Endothelial cell of hepatic sinusoid (primary cell): ENCODE results near the gene PACSIN1.

Experiments used
- in situ Hi-C: cut with HindIII; loops from 2 replicates; pipeline ENCODE4 v1.10.0; 2017; ENCODE audit warnings: low sequenced_read_pairs

PACSIN1 gene

DNA sequence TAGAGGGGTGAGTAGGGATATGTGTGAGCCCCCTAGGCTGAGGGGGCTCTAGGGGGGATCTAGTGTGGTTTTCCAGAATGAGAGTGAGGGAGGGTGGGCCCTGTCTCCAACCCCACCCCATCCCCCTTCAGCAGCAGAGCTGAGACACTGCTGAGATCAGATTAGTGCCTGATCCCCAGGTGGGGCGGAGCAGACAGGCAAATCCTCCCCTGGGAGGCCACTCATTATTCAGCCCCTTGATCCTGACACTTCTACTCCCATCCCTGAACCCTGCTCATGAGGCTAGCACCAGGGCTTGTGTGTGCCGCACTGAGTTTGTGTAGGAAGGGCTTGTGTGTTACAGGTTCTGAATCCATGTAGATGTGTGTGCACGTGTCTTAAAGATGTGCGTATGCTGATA, 47.8 kb downstream of the PACSIN1 start:
- in situ Hi-C loops, result loop anchor here (5.0 kb wide), 1 partner anchor 66 kb away; no protein-coding TSS in a partner anchor

DNA sequence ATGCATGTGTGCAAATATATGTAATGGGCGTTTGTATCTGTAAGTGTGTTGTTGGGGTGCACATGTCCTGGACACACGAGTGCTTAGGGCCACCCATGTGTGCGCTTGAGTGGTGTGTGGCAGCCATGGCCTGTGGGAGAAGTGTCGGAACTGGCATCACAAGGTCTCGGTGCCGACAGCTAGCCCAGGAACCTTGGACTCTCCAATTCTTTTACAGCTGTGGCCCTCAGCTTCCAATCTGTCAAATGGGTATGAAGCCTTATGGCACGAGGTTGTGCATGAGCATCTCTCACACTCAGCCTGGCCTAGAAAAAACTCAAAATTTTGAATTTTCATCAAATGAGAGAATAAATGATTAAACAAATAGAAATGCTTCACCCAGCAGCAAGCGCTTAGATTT, 48.2 kb downstream of the PACSIN1 start:
- in situ Hi-C loops, result loop anchor here (5.0 kb wide), 1 partner anchor 67 kb away; no protein-coding TSS in a partner anchor

DNA sequence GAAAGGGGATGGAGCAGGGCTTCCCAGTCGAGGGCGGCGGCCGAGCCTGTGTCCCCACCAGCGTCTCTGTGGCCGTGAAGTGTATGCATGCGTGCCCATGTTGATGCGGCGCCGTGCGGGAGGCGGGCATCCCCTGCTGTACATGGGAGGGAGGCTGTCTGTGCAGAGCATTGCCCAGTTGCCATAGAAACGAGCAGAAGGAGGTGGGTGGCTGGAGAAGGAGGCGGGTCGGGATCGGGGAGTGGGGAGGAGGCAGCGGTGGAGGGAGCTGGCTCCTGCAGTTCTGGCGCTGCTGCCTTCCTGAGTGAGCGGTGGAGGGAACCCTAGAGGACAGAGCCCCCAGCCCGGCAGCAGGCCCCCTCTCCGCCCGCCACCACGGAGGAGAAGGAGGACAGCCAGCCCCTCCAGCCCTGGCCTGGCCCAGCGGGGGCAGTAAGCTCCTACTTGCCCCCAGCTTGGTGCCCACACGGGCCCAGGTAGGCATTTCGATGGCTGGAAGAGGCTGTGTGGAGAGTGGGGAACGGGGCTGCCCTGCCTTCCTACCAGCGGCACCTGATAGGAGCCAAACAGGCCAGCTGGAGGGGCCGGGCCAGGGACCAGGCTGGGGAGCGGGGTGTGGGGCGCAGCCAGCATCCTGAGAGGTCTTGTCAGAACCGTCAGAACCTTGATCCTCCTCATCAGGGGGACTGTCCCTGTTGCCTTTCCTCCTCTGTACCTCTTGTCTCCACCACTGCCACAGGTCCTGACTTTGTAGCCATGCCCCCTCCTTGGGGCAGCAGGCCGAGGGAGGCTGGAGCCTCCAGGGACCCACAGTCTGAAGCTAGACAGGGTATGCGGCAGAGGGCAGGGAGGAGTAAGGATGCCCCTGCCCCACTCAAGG, 49.0 kb downstream of the PACSIN1 start:
- in situ Hi-C loops, result loop anchor here (5.0 kb wide), 1 partner anchor 68 kb away; no protein-coding TSS in a partner anchor

DNA sequence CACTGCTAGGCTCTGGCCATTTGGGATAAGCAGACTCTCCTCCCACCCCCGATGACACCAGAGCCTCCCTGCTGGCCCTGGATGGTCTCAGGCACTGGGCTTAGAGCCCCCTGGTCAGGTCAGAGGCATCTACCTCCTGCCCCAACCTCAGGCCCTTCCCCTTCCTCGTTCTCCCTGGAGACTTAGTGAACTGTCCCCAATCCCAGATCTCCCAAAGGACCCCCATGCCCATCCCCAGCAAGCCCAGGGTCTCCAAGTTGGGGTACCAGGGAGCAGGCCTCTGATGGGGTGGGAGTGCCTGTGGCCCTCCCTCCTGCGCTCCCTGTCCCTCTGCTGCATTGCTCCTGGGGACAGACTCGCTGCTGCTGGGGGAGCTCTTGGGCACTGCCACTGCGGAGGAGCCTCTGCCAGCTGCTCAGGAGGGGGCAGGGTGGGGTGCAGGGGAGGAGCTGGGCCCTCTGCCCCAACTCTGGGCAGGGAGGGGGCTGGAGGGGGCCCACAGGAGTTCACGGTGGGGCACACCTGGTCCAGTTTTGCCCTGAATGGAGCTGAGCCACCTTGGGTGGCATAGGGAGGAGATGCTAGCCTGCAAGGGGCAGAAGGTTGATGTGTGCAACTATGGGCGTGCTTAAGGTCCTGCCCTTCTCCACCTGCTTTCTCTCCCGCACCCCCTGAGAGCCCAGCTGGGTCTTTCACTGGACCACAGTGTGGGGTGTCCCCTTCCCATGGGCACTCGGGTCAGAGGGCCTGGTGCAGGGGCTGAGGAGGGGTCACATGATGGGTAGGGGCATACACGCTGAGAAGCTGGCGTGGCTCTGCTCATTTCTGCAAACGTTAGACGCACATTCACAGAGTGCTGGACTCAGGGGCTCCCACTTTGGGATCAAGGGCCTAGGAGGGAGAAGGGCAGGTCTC, 49.9 kb downstream of the PACSIN1 start:
- in situ Hi-C loops, result no loop called here

DNA sequence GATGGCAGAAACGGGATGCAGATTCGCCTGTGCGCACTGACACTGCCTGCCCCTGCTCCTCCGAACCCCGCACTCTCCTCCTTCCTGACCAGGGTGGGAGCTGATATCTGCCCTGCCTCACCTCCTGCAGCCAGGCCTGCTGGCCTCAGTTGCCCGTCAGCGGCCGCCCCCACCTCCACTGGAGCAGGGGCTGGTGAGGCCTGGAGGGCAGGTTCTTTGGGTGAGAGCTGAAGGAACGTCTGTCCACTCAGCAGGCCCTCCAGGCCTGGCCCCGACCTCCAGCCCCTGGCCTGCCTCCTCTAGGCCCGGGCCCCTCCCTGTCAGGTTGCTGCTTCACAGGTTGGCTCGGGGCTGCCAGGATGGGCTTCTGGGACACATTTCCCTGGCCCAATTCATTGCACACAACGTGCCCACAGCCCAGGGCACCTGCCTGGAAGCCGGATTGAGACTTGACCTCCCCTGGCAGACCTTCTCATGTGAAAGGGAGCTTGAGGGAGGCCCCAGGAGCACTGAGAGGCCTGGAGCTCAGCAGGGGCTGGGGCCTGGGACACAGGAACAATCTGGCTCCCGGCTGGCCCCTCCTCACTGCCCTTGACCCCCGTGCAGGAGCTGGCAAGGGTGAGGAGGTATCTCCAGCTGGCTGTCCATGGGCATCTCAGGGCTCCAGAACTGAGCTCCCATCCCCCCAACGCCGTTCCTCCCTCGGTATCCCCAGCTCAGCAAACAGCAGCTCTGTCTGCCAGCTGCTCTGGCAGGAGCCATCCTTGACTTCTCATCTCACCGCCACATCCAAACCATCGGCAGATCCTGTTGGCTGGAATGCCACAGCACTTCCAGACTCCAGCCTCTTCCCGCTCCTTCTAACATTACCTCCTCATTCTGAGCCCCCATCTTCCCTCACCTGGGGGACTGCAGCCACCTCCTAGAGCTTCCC, 50.8 kb downstream of the PACSIN1 start:
- in situ Hi-C loops, result no loop called here

DNA sequence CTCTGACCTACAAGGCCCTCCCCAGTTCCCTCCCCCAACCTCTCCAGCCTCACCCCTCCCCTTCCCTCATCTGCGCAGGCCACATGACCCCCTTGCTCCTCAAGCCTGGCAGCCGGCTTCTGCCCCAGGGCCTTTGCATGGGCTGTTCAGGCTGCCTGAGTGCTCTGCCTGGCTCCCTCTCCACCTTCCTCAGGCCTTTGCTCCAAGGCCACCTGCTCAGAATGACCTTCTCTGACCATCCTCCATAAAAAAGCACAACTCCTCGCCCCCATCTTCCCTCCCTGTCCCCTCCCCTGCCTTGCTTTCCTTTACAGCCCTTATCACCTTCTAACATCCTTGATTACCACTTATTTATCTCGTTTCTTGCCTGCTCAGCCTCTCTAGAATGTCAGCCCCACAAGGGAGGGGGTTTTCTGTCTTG, 51.6 kb downstream of the PACSIN1 start:
- in situ Hi-C loops, result no loop called here

DNA sequence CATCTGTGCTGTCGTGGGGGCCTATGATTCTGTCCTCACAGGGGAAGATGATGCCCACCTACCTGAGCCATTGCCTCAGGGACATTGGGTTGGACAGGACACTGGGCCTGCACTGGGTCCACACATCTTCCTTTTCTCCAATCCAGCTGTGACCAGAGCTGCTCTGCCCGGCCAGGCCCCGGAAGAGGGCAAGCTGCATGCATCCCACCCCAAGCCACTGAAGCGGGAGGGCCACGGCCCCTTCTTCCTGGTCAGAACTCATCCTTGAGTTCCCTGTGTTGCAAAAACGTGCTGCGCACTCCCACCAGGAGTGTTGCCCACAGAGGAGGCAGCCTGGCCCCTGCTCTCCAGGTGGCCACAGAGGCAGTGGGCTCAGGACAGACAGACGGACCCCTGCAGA, 52.1 kb downstream of the PACSIN1 start:
- in situ Hi-C loops, result no loop called here

DNA sequence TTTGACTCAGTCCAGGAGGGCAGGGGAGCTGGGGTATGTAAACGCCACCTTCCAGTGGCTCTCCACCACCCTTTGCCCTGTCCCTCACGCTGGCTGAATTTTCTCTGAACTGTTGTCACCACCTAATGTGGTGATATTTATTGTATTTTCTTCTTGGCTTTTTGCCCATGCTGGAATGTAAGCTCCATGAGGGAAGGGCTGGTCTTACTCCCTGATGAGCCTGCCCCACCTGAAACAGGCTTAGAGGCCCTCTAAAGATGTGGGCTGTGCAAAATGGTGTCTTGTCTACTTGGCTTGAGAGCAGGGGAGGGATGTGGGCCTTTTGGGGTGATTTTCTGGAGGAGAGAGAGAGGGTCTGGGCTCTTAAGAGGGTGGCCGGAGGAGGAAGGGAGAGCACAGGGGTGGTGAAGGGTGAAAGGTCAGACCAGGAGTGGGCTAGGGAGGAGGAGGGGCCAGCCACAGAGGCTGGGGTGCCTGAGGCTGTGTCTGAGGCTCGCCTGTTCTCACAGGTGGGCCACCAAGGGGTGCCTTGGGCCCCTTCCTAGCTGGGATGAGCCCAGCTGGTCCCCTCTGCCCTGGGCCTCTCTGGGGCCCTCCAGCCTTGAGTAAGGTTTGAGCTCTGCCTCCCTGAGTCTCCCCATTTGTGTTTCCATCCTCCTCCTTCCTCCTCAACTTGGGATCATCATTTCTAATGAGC, 52.9 kb downstream of the PACSIN1 start:
- in situ Hi-C loops, result no loop called here

DNA sequence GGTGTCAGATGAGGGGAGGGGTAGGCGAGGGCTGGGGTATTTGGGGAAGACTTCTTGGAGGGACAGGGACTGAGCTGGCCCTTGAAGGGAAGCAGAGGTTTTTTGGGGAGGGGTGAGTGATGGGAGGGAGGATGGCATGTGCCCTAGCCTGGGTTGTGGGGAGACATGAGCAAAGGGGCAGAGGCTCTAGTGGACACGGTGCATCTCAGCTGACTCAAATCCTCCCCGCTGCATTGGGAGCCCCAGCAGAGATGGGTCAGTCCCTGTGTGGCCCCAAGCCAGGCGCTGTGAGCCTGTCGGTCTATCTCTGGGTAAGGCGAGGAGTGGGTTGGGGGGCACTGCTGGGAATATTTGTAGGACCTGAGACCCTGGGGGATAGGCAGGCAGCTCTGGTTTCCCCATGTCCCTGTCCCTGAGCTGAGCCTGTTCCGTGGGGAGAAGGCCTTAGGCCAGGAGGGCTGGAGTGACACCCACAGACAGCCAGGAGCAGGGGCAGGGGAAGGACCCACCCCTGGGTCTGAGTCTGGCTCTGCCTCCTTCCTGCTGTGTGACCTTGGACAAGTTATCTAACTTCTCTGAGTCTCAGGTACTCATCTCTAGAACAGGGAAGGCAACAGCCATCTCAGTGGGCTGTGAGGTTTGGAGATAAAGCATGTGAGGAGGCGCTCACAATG, 54.2 kb downstream of the PACSIN1 start:
- in situ Hi-C loops, result no loop called here

DNA sequence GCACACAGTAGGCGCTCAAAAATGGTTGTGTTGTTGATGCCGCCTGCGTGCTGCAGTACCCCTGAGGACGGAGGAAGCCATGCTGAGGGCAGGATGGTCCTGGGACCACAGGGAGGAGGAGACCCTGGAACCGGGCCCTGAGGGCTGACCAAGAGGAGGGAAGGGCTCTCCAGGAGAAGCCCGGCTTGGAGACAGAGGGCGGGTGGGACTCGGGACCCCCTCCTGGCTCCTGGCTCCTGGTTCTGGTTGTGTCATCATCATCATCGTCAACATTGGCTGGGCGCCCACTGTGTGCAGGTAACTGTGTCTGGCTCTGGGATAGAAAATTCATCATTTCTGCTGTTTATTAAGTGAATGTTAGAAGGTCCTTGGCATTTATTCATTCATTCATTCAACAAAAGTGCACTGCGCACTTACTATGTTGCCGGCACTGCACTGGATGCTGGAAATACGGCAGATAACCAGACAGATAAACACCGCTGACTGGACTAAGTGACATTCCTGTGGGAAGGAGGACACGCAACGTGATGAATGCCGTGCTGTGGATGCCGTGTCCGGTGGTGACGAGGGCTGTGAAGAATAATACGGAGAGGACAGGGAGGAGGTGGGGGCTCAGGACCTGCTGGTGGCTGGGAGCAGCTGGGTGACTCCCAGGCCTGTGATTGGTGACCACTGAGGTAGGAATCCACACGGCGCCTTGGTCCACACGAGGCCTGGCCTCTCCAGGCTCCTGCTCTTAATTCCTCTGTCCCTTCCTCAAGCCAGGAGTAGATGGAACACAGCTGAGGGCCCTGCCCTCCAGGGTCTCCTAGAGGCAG, 55.0 kb downstream of the PACSIN1 start:
- in situ Hi-C loops, result no loop called here

DNA sequence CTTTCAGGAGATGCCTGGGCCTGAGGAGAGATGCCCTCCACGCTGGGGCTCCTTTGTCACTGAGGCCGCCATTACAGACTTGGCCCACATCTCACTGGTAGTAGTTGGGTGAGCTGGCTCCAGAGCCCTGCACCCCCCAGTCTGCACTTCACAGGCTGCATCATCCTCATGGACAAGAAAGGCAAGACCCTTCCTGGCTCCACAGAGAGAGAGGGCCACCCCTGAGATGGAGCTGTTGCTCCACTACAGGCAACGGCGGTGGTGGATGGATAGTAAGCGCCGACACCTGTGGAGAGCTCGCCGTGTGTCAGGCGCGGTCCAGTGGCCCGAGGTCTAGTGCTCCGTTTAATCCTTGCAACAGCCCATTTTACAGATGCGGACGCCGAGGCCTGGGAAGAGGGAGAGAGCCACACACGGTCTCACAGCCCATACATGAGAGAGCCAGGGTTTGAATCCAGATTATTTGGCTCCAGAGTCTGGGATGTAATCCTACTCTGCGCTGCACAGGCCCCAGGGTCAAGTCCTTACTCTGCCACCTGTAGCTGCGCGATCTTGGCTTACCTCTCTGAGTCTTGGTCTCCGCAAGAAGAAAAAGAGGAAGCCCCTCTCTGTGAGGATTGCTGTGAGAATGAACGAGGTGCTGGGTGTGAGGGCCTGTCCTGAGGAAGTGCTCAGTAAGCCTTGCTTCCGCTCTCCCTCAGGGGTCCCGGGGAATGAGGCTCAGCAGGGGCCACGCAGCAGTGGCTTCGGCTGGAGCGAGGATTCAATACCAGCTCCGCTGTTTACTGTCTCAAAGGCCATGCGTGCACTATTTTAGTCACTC, 55.8 kb downstream of the PACSIN1 start:
- in situ Hi-C loops, result no loop called here

DNA sequence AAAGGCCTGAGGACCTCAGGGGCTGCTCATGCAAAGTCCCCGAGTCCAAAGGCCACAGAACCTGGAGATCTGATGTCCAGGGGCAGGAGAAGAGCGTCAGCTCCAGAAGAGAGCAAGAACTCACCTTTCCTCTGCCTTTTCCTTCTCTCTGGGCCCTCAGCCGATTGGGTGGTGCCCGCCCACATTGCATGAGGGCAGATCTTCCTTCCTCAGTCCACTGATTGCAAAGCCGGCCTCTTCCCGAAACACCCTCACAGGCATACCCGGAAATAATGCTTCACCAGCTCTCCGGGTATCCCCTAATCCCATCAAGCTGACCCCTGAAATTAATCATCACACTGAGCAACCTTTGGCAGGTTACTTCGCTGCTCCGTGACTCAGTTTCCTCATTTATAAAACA, 56.9 kb downstream of the PACSIN1 start:
- in situ Hi-C loops, result no loop called here

DNA sequence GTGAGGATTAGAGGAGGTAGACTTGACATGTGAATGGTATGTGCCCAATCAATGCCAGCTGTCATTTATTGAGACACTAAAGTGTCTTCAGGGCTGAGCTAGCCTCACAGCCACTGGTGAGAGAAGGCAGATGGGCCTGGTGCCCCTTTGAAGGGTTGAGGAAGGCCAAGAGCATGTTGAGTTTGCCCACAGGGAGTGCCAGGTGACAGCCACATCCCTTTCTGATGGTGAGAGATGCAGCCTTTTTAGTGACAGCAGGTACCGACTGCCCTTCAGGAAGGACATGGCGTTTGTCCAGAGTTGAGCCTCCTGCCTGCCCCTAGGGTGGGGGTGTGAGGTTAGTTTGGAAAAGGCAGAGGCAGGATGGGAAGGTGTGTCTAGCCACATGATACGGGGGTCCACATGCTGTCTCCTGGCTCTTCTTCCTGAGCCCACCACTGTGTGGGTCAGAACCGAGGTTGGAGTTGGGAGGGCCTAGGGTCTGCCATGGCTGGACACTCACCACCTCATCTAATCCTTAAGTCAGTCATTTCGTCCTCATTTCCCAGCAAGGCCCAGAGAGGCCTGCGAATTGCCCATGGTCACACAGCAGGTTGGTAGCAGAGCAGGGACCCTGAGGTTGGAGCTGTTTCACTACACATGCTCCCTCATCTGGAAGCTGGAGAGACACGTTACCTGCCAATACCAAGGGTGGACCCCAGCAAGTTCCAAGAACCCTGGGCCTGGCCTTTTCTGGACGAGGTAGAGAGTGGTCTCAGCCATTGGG, 57.7 kb downstream of the PACSIN1 start:
- in situ Hi-C loops, result no loop called here

DNA sequence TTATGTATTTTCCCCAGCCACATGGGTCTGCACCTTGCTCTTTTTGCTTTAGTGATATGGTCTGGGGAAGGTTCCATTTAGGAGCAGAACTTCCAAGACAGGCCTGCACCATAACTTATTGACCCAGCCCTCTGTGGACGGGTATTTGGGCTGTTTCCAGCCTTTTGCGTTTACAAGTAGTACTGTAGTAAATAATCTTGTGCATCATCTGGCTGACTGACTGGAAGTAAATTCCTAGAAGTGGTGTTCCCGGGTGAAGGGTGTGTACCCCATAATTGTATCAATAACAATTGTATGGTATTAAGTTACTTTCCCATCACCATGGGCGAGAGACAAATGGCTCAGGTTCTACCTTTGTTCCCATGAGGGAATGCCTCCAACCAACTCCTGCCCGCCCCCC, 58.6 kb downstream of the PACSIN1 start:
- in situ Hi-C loops, result no loop called here

DNA sequence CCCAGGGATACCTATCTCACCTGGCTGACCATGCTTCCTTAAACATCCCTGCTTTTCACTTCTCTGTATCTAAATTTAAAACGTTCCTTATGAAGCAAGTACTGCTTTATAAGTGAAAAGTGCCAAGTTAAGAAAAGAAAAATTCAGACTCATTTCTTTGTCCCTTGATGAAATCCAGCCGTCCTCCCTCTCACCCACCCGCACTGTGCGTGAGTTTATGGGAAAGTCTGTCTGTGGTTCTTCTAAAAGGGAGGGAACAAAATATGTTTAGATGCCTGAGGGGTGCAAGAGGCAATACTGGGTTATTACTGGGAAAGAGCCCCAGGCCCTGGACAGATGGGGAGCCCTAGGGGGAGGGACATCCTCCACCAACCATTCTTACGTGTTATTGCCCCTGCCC, 59.1 kb downstream of the PACSIN1 start:
- in situ Hi-C loops, result no loop called here

DNA sequence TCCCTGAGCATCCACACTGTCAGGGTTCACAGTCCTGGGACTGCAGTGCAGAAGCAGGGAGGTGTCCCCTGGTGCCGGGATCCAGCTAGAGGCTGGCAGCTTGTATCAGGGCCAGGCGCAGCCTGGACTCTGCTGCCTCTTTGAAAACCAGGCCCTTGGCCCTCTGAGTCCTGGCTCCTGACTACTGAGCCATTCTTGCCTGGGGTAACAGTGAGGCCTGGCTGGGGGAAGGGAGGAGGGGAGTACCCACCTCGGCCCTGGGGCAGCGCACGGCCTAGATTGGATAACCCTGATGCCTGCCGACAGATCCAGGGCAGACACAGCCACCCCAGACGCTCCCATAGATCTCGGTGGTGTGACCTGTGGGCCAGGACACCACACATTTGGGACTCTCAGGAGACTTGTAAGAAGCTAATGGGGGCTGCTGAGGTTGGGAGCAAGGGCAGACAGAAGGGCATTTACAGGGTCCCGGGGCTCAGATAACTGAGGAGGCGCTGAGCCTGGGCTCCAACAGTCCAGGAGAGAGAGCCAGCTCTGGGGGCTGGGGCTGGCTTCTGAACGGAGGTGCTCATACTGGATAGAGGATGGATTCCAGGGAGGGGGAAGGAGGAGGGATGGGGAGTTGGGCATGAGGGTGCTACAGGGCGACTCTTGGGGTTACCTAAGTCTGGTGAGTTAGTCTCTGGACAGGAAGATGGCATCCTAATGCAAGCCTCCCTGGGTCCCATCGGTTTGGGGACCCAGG, 59.7 kb downstream of the PACSIN1 start:
- in situ Hi-C loops, result no loop called here
